ENCODE data around the gene TAS2R38. TPM values are rescaled to one million over a fixed set of nuclear protein-coding genes. Genes with fewer than 3 reads are reported as not detected.
"Not testable (repeated sequence)": the region's sequence is repeated elsewhere in the genome, so short reads cannot be mapped to it uniquely, and the experiment has no call there.

Gene TAS2R38
- total RNA-seq: not detected

GRCh38 chr7:141973673-141974072, at the start of gene TAS2R38:
TAS2R38 (minus strand) TSS chr7:141973773; CDS start chr7:141973689, 84 bp downstream.
- ATAC-seq: no peak

GRCh38 chr7:142018154-142018553, 44.6 kb upstream of the TAS2R38 start:
- no peak for ATAC-seq

- ATAC-seq: no peak
Measured at GRCh38 chr7:142017451-142017850, 43.9 kb upstream of the TAS2R38 start.

GRCh38 chr7:142012825-142013511, 39.4 kb upstream of the TAS2R38 start:
- no peak for ATAC-seq

GRCh38 chr7:142010952-142011548, 37.5 kb upstream of the TAS2R38 start:
- no peak for ATAC-seq

GRCh38 chr7:142009187-142009586, 35.6 kb upstream of the TAS2R38 start:
- no peak for ATAC-seq

GRCh38 chr7:142006577-142006976, 33.0 kb upstream of the TAS2R38 start:
- ATAC-seq: no peak

GRCh38 chr7:142002179-142002578, 28.6 kb upstream of the TAS2R38 start:
- no peak for ATAC-seq

GRCh38 chr7:142001163-142001874, 27.7 kb upstream of the TAS2R38 start:
- peak; percentile 39 for ATAC-seq

- no peak for ATAC-seq
Measured at GRCh38 chr7:142000244-142000643, 26.7 kb upstream of the TAS2R38 start.

GRCh38 chr7:141999058-141999623, 25.6 kb upstream of the TAS2R38 start:
- ATAC-seq: no peak

- no peak for ATAC-seq
Measured at GRCh38 chr7:141993354-141993753, 19.8 kb upstream of the TAS2R38 start.

GRCh38 chr7:141992688-141993087, 19.1 kb upstream of the TAS2R38 start:
- no peak for ATAC-seq

GRCh38 chr7:141992156-141992555, 18.6 kb upstream of the TAS2R38 start:
- no peak for ATAC-seq

- ATAC-seq: no peak
Measured at GRCh38 chr7:141991140-141991539, 17.6 kb upstream of the TAS2R38 start.

GRCh38 chr7:141990011-141990725, 16.6 kb upstream of the TAS2R38 start:
- no peak for ATAC-seq

GRCh38 chr7:141987803-141988202, 14.2 kb upstream of the TAS2R38 start:
- ATAC-seq: not testable (repeated sequence)

- no peak for ATAC-seq
Measured at GRCh38 chr7:141986923-141987322, 13.3 kb upstream of the TAS2R38 start.

GRCh38 chr7:141985926-141986325, 12.4 kb upstream of the TAS2R38 start:
- not testable (repeated sequence) for ATAC-seq

GRCh38 chr7:141979568-141979967, 6.0 kb upstream of the TAS2R38 start:
- no peak for ATAC-seq

GRCh38 chr7:141978351-141978750, 4.8 kb upstream of the TAS2R38 start:
- ATAC-seq: no peak

GRCh38 chr7:141976524-141977245, 3.1 kb upstream of the TAS2R38 start:
- ATAC-seq: no peak
